Measurements from ENCODE around the gene MORN1.

Gene MORN1

DNA sequence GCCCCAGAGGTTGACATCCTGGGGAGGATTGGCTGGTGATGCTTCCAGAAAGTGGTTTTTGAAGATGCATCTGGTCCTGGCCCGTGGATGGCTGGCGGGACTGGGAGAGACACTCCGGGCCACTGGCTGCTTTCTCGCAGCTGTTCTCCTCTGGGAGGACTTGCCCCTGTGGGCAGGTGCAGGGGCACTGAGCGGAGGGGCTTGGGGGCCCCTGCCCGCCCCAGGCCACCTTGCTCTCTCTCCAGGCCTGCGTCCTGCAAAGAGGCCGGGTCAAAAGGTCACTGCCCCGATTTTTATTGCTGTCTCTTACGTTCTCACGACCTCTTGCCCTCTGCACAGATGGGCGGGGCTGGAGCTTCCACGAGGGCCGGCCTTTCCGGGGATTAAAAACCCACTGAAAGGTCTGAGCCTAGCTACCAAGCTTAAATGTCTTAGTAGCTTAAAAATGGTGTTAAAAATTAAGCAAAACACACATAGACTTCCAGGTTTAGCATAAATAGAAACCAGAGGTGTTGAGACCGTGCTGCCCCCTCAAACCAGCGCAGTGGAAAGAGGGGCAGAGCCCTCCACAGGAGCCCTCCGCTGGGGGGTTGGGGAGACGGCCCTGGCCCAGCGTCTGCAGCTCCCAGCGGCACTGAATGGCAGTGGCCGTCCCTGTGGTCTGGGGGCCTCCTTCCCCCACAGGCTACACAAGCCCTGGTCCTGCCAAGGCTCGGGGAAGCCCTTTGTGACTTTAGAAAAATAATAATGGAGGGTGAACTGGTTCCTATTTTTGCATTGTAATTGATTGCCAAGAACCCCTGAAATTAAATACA, 119.3 kb downstream of the MORN1 start:
- no peaks in the 10 kb centered on the region for H3K9me2 ChIP-seq (replicated peaks; ENCODE audit: insufficient read depth, low read length)
- no peak overlapping the region for H3K4me2 ChIP-seq (ENCODE audit: low read depth, low read length, poor library complexity, severe bottlenecking)
- H3K36me3 ChIP-seq (ENCODE audit: low read length) = no peaks in the 10 kb centered on the region
- H3K79me2 ChIP-seq (ENCODE audit: insufficient read depth, low read length) = no peaks in the 10 kb centered on the region
- no peaks in the 10 kb centered on the region for H4K20me1 ChIP-seq (ENCODE audit: low read depth, low read length)
- no peak overlapping the region for H2AFZ ChIP-seq (ENCODE audit: low read depth, low read length, severe bottlenecking)
- H3K27ac ChIP-seq (ENCODE audit: low read depth, low read length) = no peak overlapping the region
- H3K27me3 ChIP-seq (ENCODE audit: low read length) = no peaks in the 10 kb centered on the region
- no peaks in the 10 kb centered on the region for H3K9me3 ChIP-seq (ENCODE audit: insufficient read depth, low read length)
- TF ChIP-seq EZH2phosphoT487 (conservative IDR thresholded peaks at IDR 0.05; ENCODE audit: low read length) (no peak), CTCF (IDR thresholded peaks at IDR 0.05; ENCODE audit: insufficient read depth, low read length, poor library complexity, severe bottlenecking) (no peak)
- H3K9ac ChIP-seq (ENCODE audit: low read length) = no peak overlapping the region
- no peak overlapping the region for H3K4me3 ChIP-seq (ENCODE audit: insufficient read depth, low read length, poor library complexity, severe bottlenecking)
- H3F3A ChIP-seq (ENCODE audit: insufficient read depth) = no peaks in the 10 kb centered on the region
